HL-60 (cell line): ENCODE measurements around the gene ZNRF3.

Source experiments
- DNase-seq, 2 experiments: peaks; one replicate each; pipeline ENCODE4 v3.0.0-alpha.2; 2010 to 2020; ENCODE audit warnings: low read depth in 1 of 2, low spot score in 1 of 2
- H3K27ac ChIP-seq: fragments of 250-450 bp; sonication (Bioruptor Pico); replicated peaks from 2 replicates; pipeline ENCODE4 v1.5.1; 2020; ENCODE audit warnings: mild to moderate bottlenecking, moderate library complexity
- H3K27me3 ChIP-seq: fragments of 250-450 bp; sonication (Bioruptor Pico); 2 replicates; pipeline ENCODE4 v1.5.1; 2021; ENCODE audit warnings: mild to moderate bottlenecking, moderate library complexity; ENCODE audit not compliant: insufficient read depth, poor library complexity, severe bottlenecking
- H3K4me3 ChIP-seq: replicated peaks from 2 replicates; pipeline ENCODE4 v1.5.1; 2011; ENCODE audit warnings: mild to moderate bottlenecking, control low read depth, low read length; ENCODE audit not compliant: insufficient read depth
- CTCF ChIP-seq: IDR thresholded peaks from one replicate; pipeline ENCODE4 v1.5.1; 2011; ENCODE audit warnings: low read length, control low read depth, inconsistent platforms; ENCODE audit not compliant: insufficient read depth
- GABPA ChIP-seq: IDR thresholded peaks from 2 replicates; pipeline ENCODE4 v1.6.1; 2012; ENCODE audit warnings: low read depth
- POLR2AphosphoS5 ChIP-seq: IDR thresholded peaks from 2 replicates; pipeline ENCODE4 v1.6.1; 2012; ENCODE audit warnings: low read depth
- REST ChIP-seq: IDR thresholded peaks from 2 replicates; pipeline ENCODE4 v1.6.1; 2012; ENCODE audit warnings: low read depth; ENCODE audit not compliant: insufficient replicate concordance
- SPI1 ChIP-seq: IDR thresholded peaks from 2 replicates; pipeline ENCODE4 v1.6.1; 2012; ENCODE audit warnings: low read depth, mild to moderate bottlenecking, borderline replicate concordance

The ZNRF3 gene

DNA sequence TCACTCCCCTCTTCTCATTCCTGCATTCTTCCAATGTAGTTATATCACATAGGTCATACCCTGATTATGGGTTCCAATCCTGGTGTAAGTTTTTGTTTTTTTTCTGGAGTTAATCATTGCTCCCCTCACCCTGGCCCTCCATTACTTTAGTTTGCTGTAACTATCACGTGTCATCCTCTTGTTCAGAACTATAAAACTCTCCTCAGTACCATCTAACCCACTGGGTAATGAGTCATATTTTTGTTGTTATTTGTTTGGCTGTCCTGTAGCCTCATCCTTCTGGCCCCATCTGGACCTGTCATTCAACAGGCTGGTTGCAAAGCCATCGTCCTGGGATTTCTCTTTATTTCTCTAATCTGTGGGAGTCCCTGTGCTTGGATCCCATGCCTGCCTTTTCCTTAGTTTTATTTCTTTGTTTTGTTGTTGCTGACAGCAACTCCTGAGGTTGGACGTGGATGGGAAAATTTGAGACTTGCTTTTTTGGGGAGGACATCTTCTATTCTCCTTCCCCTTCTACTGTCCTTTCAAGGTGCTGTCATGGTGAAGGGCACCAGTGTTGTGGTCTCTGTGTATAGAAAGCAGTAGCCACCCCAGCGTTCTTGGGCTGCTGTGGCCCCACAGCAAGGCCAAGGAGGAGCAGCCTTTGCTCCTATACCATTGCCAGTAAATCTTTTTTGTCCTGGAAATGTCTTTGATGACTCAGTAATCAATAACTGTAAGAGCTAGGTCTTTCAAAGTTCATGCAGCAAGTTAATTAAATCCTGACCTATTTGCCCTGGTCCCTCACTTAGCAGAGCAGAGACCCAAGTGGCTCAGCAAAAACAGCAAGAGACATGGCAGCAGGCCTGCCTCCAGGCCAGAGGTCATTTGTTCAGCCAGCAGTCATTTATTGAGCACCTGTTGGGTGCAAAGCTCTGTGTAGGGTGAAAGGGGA is 95.8 kb downstream of the ZNRF3 start:
- no peak overlapping the region for H3K4me3 ChIP-seq
- H3K27me3 ChIP-seq = no peaks in the 10 kb centered on the region

GRCh38 chr22:28980326-28980725 is 97.0 kb downstream of the ZNRF3 start:
- Histone ChIP-seq H3K4me3 (no peak overlapping the region), H3K27me3 (no peaks in the 10 kb centered on the region), H3K27ac (no peak overlapping the region)
- TF ChIP-seq CTCF = no peak
- TF ChIP-seq REST = no peak
- no peak for TF ChIP-seq GABPA
- no peak for TF ChIP-seq SPI1
- TF ChIP-seq POLR2AphosphoS5 = no peak
- DNase-seq = no peak

More for the DNA sequence above, 95.8 kb downstream of the ZNRF3 start:
- no peak for DNase-seq
- H3K27ac ChIP-seq = no peak overlapping the region
- no peak for TF ChIP-seq REST

- no peaks in the 10 kb centered on the region for H3K27me3 ChIP-seq
- TF ChIP-seq GABPA = no peak
- no peak for TF ChIP-seq REST
- no peak for TF ChIP-seq SPI1
- TF ChIP-seq POLR2AphosphoS5 = no peak
- TF ChIP-seq CTCF = no peak
- no peak for DNase-seq
- H3K4me3 ChIP-seq = no peak overlapping the region
- H3K27ac ChIP-seq = no peak overlapping the region
These were observed 98.6 kb downstream of the ZNRF3 start for GRCh38 chr22:28981818-28982499.
